HepG2 (cell line): ENCODE results near the gene ASPRV1. TPM values are rescaled to one million over a fixed set of nuclear protein-coding genes. Genes with fewer than 3 reads are reported as not detected.

Source experiments
- ATAC-seq: fragments of 200-7000 bp; cut with Tn5 transposase; 3 replicates; pipeline ENCODE4 v1.9.1; 2020; ENCODE audit warnings: mild to moderate bottlenecking, moderate library complexity
- BruUV-seq: library from RNA; stranded (reverse); fragments of 400-500 nt; replicated peaks from 2 replicates; lab custom pipeline; 2021; lab: Mats Ljungman, UMichigan
- CTCF ChIA-PET: fragments of 300-600 bp; formaldehyde crosslinking; extraction: SDS; loops from one replicate; lab custom pipeline; 2021; ENCODE audit warnings: low total read pairs, inconsistent platforms, low intra/inter-chr PET ratio; lab: Yijun Ruan, JAX
- POLR2A ChIA-PET: fragments of 350-600 bp; sonication (Branson Sonifier 250); formaldehyde crosslinking; loops from one replicate; lab custom pipeline; 2020; ENCODE audit warnings: antibody characterized with exemption, inconsistent platforms; lab: Yijun Ruan, JAX
- DNase-seq: peaks from one replicate; pipeline ENCODE4 v3.0.0-alpha.2; 2015; ENCODE audit warnings: low spot score
- FAIRE-seq: peaks from 3 replicates; lab custom pipeline; 2011; peaks lifted over from hg19 to GRCh38; lab: Jason Lieb, UNC
- H2AFZ ChIP-seq: one replicate; pipeline ENCODE4 v1.6.1; 2011; ENCODE audit warnings: low read length, inconsistent platforms
- H3K27ac ChIP-seq: fragments of 300-600 bp; 3 replicates; pipeline ENCODE4 v1.8.0; 2011; ENCODE audit warnings: mixed run types, mild to moderate bottlenecking, mixed read lengths, low read length, inconsistent platforms; ENCODE audit not compliant: insufficient read depth; ENCODE audit errors: extremely low read length
- H3K27me3 ChIP-seq, 2 experiments: fragments of 200-600 bp in 1 of 2; 2 replicates in 1 of 2; 3 replicates in 1 of 2; pipeline versions ENCODE4 v1.6.0 to v1.8.0; 2011; ENCODE audit warnings: low read length in 2 of 2, mild to moderate bottlenecking in 2 of 2, moderate library complexity in 2 of 2, inconsistent platforms in 1 of 2; ENCODE audit not compliant: insufficient read depth in 2 of 2, control insufficient read depth in 1 of 2
- H3K36me3 ChIP-seq, 2 experiments: fragments of 200-600 bp in 1 of 2; replicated peaks in 1 of 2; 2 replicates in 1 of 2; 3 replicates in 1 of 2; pipeline versions ENCODE4 v1.5.1 to v1.8.0; 2011; ENCODE audit warnings: low read length in 2 of 2, inconsistent platforms in 1 of 2; ENCODE audit not compliant: insufficient read depth in 2 of 2, control insufficient read depth in 1 of 2
- H3K4me1 ChIP-seq: 2 replicates; pipeline ENCODE4 v1.5.1; 2012; ENCODE audit warnings: low read length, inconsistent platforms; ENCODE audit not compliant: insufficient read depth
- H3K4me2 ChIP-seq: 2 replicates; pipeline ENCODE4 v1.6.0; 2011; ENCODE audit warnings: low read depth, low read length, inconsistent platforms
- H3K4me3 ChIP-seq, 3 experiments: fragments of 200-600 bp in 1 of 3; sonication (generic), shearing (Covaris generic) in 1 of 3; replicated peaks in 1 of 3; 2 replicates each; pipeline ENCODE4 v1.5.1; 2011 to 2016; ENCODE audit warnings: low read length in 3 of 3, inconsistent platforms in 2 of 3, low read depth in 2 of 3, mild to moderate bottlenecking in 2 of 3, control low read depth in 1 of 3, mixed read lengths in 1 of 3; ENCODE audit not compliant: insufficient read depth in 1 of 3
- H3K79me2 ChIP-seq: one replicate; pipeline ENCODE4 v1.6.1; 2011; ENCODE audit warnings: low read length, inconsistent platforms; ENCODE audit not compliant: insufficient read depth
- H3K9ac ChIP-seq: 2 replicates; pipeline ENCODE4 v1.6.0; 2011; ENCODE audit warnings: mild to moderate bottlenecking, low read depth, low read length, inconsistent platforms; ENCODE audit not compliant: insufficient read depth
- H3K9me3 ChIP-seq: 2 replicates; pipeline ENCODE4 v1.5.1; 2012; ENCODE audit warnings: mild to moderate bottlenecking, low read length
- H4K20me1 ChIP-seq: 2 replicates; pipeline ENCODE4 v1.6.0; 2011; ENCODE audit warnings: inconsistent platforms, mild to moderate bottlenecking, low read length, moderate library complexity; ENCODE audit not compliant: insufficient read depth
- ATF7 ChIP-seq, 2 experiments: fragments of 450-650 bp in 1 of 2; sonication (generic) in 1 of 2; formaldehyde crosslinking in 1 of 2; IDR thresholded peaks; 2 replicates each; pipeline versions ENCODE4 v1.4.0 to v1.6.1; 2016 to 2020; ENCODE audit warnings: antibody characterized with exemption in 1 of 2, mild to moderate bottlenecking in 1 of 2, missing genetic modification reagents in 1 of 2
- CEBPB ChIP-seq: IDR thresholded peaks from 2 replicates; pipeline ENCODE4 v1.6.1; 2011; ENCODE audit warnings: low read depth, low read length, improper control_type of control experiment, borderline replicate concordance
- SCMH1 ChIP-seq: sonication (generic); formaldehyde crosslinking; IDR thresholded peaks from 2 replicates; pipeline ENCODE4 v1.9.0; 2021; ENCODE audit warnings: missing genetic modification reagents, mild to moderate bottlenecking, borderline replicate concordance
- ZNF547 ChIP-seq: sonication (generic); formaldehyde crosslinking; IDR thresholded peaks from 2 replicates; pipeline ENCODE4 v1.5.1; 2020; ENCODE audit warnings: mild to moderate bottlenecking, missing genetic modification reagents
- WGBS: methylation state at CpG from one replicate; pipeline ENCODE4 v1.1.6; 2017; ENCODE audit warnings: low lambda C conversion rate; 5-methylcytosine and 5-hydroxymethylcytosine counted together
- in situ Hi-C: cut with HindIII; loops from 2 replicates; pipeline ENCODE4 v1.10.0; 2017; ENCODE audit warnings: low pct_unique_long_range_greater_than_20kb; ENCODE audit not compliant: extremely low pct_ligation_motif_present
- intact Hi-C: fragments of 100-400 bp; cut with micrococcal nuclease; formaldehyde crosslinking; loops from one replicate; pipeline ENCODE4 v1.10.0; 2022; ENCODE audit not compliant: unreplicated experiment
- polyA plus RNA-seq, 8 experiments: library from polyadenylated mRNA; depleted of rRNA in 3 of 8; stranded (reverse) in 7 of 8; unstranded in 1 of 8; fragments of >200 nt; fragmentation: Illumina TruSeq in 4 of 8; extraction: Trizol in 4 of 8; gene quantifications; 2 replicates each; pipeline versions ENCODE4 v1.2.1 to v1.2.3, GENCODE V29; 2011 to 2016; ENCODE audit warnings: low read depth in 4 of 8, missing spikeins in 1 of 8, mixed read lengths in 1 of 8; ENCODE audit not compliant: insufficient read depth in 1 of 8
- total RNA-seq, 5 experiments: library from RNA; depleted of rRNA; stranded (reverse); fragments of >200 nt; fragmentation: Illumina TruSeq; extraction: Trizol; gene quantifications; 2 replicates each; pipeline ENCODE4 v1.2.3, GENCODE V29; 2016; ENCODE audit warnings: low read depth in 1 of 5
- TF ChIP-seq, protein P1 (sequence below): sonication (generic); formaldehyde crosslinking; IDR thresholded peaks from one replicate; pipeline ENCODE4 v1.5.1; 2020; ENCODE audit warnings: mild to moderate bottlenecking, missing genetic modification reagents; ENCODE audit errors: not compliant biosample characterization

The ASPRV1 gene
- total and polyA plus RNA-seq, 2 of the 13 experiments (the other 11 are each of a cell fraction or from before 2014, with no cell fraction given) = 0.40 to 0.48 TPM

DNA sequence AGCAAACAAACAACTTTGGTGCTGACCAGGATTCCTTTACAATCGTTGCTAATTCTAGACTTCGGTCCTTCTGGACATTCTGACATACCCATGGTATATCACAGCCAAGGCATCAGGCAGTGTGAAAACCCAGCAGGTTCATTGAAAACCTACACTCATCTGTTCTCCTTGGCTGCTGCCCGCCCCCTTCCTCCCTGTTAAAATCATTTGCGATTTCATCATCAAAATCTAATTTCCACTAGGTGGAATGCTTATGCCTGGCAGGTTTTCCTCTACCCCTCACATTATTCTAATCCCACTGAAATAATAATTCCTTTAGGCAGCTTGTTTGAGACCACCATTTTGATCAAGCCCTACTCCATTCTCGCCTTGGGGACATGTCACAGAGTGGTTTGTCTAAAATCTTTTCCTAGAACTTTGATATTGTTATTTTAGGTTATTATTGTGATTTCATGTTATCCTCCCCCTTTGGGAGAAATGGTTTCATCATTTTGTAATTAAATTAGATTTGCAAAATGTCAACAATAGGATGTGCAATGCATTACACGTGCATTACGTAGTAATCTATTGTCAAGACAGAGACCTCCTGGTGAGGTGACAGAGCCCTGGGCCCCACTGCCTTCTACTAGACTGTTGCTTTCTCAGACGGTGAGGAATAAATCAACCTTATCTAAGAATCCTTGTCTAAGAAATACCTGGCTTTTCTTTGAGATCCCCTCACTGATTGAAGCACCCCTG lies 31.0 kb upstream of the ASPRV1 start:
- DNase-seq (no peak), FAIRE-seq (no peak), ATAC-seq (no peak)
- Histone ChIP-seq H3K4me1 (peaks cover 21% of the 10 kb centered on the region), H3K79me2 (no peaks in the 10 kb centered on the region), H3K36me3 (no peaks in the 10 kb centered on the region), H2AFZ (no peak overlapping the region), H3K4me3 (no peak overlapping the region), H3K27ac (no peak overlapping the region), H4K20me1 (no peaks in the 10 kb centered on the region), H3K4me2 (no peak overlapping the region), H3K9me3 (no peaks in the 10 kb centered on the region), H3K9ac (no peak overlapping the region), H3K27me3 (no peaks in the 10 kb centered on the region)
- in situ Hi-C loops = no loop called here
- BruUV-seq = no TSS peak
- WGBS = 81% methylated on average over 8 of the region's 8 CpGs
- ChIA-PET POLR2A (no interaction called here), CTCF (no interaction called here)
- intact Hi-C loops = no loop called here
- TF ChIP-seq, protein P1, sequence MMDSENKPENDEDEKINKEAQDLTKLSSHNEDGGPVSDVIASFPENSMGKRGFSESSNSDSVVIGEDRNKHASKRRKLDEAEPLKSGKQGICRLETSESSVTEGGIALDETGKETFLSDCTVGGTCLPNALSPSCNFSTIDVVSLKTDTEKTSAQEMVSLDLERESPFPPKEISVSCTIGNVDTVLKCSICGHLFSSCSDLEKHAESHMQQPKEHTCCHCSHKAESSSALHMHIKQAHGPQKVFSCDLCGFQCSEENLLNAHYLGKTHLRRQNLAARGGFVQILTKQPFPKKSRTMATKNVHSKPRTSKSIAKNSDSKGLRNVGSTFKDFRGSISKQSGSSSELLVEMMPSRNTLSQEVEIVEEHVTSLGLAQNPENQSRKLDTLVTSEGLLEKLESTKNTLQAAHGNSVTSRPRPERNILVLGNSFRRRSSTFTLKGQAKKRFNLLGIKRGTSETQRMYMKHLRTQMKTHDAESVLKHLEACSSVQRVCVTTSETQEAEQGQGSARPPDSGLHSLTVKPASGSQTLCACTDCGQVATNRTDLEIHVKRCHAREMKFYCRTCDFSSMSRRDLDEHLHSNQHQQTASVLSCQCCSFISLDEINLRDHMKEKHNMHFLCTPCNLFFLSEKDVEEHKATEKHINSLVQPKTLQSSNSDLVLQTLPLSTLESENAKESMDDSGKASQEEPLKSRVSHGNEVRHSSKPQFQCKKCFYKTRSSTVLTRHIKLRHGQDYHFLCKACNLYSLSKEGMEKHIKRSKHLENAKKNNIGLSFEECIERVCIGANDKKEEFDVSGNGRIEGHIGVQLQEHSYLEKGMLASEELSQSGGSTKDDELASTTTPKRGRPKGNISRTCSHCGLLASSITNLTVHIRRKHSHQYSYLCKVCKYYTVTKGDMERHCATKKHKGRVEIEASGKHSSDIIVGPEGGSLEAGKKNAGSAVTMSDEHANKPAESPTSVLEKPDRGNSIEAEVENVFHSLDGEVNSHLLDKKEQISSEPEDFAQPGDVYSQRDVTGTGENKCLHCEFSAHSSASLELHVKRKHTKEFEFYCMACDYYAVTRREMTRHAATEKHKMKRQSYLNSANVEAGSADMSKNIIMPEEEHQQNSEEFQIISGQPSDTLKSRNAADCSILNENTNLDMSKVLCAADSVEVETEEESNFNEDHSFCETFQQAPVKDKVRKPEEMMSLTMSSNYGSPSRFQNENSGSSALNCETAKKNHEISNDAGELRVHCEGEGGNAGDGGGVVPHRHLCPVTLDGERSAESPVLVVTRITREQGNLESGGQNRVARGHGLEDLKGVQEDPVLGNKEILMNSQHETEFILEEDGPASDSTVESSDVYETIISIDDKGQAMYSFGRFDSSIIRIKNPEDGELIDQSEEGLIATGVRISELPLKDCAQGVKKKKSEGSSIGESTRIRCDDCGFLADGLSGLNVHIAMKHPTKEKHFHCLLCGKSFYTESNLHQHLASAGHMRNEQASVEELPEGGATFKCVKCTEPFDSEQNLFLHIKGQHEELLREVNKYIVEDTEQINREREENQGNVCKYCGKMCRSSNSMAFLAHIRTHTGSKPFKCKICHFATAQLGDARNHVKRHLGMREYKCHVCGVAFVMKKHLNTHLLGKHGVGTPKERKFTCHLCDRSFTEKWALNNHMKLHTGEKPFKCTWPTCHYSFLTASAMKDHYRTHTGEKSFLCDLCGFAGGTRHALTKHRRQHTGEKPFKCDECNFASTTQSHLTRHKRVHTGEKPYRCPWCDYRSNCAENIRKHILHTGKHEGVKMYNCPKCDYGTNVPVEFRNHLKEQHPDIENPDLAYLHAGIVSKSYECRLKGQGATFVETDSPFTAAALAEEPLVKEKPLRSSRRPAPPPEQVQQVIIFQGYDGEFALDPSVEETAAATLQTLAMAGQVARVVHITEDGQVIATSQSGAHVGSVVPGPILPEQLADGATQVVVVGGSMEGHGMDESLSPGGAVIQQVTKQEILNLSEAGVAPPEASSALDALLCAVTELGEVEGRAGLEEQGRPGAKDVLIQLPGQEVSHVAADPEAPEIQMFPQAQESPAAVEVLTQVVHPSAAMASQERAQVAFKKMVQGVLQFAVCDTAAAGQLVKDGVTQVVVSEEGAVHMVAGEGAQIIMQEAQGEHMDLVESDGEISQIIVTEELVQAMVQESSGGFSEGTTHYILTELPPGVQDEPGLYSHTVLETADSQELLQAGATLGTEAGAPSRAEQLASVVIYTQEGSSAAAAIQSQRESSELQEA (CRISPR knock-in tag) = no peak
- TF ChIP-seq ATF7 (IDR thresholded peaks at IDR 0.05) (peak; percentile 35; the same call in 1 of the 2 replicates), ATF7 (CRISPR knock-in tag; IDR thresholded peaks at IDR 0.05) (no peak), ZNF547 (CRISPR knock-in tag) (0 out of 2 replicates have a peak, but pooled peaks have one; percentile 32), CEBPB (peak; percentile 14; the same call in 1 of the 2 replicates), SCMH1 (no peak)
